Hindlimb muscle (tissue), 1 donor: ENCODE results near the gene SLX4IP. TPM values are rescaled to one million over a fixed set of nuclear protein-coding genes. Genes with fewer than 3 reads are reported as not detected.
A peak's percentile ranks its signal among the peaks of the same experiment; 100 is the strongest.
"Not testable (repeated sequence)": the region's sequence is repeated elsewhere in the genome, so short reads cannot be mapped to it uniquely, and the experiment has no call there.

Source experiments
- DNase-seq: peaks from one replicate; pipeline ENCODE4 v3.0.0-alpha.2; 2013
- polyA plus RNA-seq: library from polyadenylated mRNA; unstranded; fragments of 120-200 nt; gene quantifications from one replicate; pipeline ENCODE4 v1.2.1, GENCODE V29; 2013; ENCODE audit not compliant: insufficient read length

SLX4IP gene
- polyA plus RNA-seq, 1 donor: 4.9 TPM

DNA sequence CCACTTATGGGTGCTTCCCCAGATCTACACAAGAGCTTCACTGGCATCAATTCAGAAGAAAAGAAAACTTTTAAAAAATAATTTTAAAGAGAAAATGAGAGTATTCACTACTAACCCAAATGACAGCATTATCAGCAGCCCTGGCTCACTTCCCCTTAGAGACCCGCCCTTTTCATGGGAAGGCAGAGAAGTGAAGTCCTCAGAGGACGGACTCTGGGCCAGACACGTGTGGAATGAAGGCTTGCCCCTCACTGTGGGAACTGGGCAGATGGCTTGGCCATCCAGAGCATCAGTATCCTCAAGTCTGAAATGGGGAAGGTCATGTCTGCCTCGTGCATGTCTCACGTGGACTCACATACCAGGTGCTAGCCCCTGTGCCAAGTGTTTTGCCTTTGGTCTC, 175.1 kb downstream of the SLX4IP start:
- no peak for DNase-seq

GRCh38 chr20:10611357-10611756, 176.3 kb downstream of the SLX4IP start:
- DNase-seq: no peak

GRCh38 chr20:10613426-10613825, 178.3 kb downstream of the SLX4IP start:
- not testable (repeated sequence) for DNase-seq

GRCh38 chr20:10613911-10614310, 178.8 kb downstream of the SLX4IP start:
- DNase-seq: no peak

GRCh38 chr20:10616212-10616611, 181.1 kb downstream of the SLX4IP start:
- DNase-seq: no peak

DNA sequence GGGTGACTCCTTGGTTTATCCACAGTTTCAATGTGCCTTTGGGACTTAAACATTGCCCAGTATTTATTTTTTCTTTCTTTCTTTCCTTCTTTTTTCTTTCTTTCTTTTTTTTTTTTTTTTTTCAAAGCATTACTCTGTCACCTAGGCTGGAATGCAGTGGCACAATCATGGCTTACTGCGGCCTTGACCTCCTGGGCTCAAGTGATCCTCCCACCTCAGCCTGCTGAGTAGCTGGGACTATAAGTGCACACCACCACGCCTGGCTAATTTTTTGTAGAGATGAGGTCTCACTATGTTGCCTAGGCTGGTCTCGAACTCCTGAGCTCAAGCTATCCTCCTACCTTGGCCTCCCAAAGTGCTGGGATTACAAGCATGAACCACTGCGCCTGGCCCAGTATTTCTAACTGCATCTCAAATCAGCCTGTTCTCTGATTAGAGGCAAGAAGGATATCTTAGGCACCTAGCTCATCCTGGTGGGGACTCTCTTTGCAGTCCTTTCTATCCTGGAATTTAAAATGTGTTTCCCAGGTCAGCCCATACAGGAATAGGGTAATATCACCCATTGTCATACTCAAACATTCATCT, 182.5 kb downstream of the SLX4IP start:
- not testable (repeated sequence) for DNase-seq

- DNase-seq: no peak
Observed at GRCh38 chr20:10618611-10619245, 183.6 kb downstream of the SLX4IP start.

DNA sequence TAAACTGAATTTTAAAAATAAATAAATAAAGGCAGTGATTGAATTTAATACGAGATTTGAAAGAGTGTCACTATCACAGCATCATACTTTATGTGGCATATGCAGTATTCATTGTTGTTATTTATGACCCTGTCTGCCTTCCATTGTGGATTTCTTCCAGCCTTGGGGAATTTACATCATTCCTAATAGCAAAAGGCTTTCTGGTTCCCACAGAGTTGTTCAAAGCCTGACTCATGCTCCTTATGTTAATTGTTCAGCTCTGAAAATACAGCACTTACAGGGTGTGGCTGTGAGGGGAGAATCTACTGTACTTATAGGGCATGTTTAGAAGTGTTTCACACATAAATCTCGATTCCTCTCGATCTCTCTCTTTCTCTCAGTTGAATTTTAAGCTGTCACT, 184.3 kb downstream of the SLX4IP start:
- DNase-seq: peak; percentile 44

- DNase-seq: no peak
Observed at GRCh38 chr20:10621149-10621548, 186.0 kb downstream of the SLX4IP start.

- peak; percentile 65 for DNase-seq
Observed at GRCh38 chr20:10622657-10623418, 187.7 kb downstream of the SLX4IP start.

- DNase-seq: no peak
Observed at GRCh38 chr20:10625641-10626040, 190.5 kb downstream of the SLX4IP start.

DNA sequence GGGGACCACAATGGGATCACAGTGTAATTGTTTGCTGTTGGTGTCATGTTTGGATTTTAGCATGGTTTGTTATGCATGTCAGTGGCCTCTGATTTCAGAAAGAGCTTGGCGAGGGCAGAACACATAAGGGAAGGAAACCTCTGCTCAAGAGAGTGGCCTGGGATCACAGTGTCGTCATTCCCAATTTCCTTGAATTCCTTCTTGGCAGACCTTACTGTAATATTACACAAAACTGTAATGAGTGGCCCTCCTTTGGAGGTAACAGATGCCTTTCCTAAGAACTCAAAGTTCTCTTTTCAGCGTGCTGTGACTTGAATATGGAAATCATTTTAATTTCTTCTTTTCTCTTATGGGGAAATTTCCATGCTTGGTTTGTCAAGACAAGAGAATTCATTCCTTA, 191.8 kb downstream of the SLX4IP start:
- DNase-seq: no peak

DNA sequence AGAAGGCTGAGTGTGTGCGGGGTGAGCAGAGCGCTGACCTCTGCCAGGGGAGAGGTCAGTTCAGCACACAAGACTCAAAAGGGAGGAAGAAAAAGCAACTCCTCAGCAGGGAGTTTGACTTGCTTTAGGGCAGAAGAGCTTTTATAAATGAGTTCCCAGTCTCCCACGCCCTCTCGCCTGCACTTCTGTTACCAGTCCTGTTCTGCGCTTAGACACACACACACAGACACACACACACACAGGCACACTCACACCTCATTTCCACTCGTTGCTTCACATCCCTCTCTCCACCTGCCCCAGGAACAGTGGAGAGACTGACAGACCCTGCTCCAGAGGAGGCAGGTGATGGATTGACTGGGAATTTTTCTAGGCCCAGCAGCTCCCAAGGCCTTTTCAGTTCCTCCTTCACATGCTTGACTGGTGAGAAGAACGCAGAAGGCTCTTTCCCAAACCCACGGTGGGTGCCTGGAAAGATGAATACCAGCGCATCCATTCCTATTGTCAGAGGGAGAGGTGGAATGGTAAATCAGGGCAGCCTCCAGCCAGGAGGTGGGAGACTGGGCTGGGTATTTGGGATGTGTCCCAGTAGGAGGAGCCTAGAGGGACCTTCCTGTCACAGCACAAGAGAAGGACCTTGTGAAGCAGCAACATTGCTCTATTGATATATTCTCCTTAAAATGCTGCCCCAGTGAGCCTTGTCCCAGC, 195.0 kb downstream of the SLX4IP start:
- DNase-seq: no peak

DNA sequence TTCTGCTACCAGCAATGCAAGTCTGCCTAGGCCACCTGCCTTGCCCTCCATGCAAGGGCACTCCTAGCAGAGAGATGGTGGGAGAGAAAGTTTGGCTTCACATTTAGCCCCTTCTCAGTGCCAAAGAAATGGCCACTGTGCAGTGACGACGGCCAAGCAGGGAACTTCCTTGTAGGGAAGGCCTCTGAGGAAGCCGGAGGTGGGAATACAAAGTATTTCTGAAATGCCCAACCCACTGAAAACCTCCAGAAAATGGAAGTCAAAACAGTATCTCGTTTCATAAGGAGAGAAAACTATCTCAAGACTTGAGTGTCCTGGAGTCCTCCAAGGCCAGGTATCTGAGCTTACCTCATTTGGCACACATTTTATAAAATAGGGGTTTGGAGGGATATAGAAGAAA, 196.0 kb downstream of the SLX4IP start:
- no peak for DNase-seq

- no peak for DNase-seq
Observed at GRCh38 chr20:10632721-10633509, 197.8 kb downstream of the SLX4IP start.

- DNase-seq: no peak
Observed at GRCh38 chr20:10633718-10634117, 198.6 kb downstream of the SLX4IP start.

DNA sequence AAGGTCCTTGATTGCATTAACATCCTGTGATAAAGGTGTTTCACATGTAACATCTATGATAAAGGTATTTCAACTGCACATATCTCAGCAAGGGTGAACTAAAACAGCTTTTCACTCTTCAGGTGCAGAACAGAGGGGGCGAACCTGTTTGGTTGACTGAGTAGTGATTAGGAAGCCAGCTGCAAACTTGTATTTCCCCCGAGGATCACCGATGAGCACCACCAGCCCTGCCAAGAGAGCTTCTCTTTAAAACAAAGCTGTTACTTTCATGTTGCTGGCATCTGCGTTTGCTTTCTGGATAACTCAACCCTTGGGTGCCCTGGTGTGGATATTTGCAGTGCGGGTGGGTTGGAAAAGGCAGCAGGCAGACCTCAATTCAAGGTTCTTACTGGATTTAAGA, 199.1 kb downstream of the SLX4IP start:
- DNase-seq: no peak

GRCh38 chr20:10634683-10635411, 199.7 kb downstream of the SLX4IP start:
- DNase-seq: no peak

DNA sequence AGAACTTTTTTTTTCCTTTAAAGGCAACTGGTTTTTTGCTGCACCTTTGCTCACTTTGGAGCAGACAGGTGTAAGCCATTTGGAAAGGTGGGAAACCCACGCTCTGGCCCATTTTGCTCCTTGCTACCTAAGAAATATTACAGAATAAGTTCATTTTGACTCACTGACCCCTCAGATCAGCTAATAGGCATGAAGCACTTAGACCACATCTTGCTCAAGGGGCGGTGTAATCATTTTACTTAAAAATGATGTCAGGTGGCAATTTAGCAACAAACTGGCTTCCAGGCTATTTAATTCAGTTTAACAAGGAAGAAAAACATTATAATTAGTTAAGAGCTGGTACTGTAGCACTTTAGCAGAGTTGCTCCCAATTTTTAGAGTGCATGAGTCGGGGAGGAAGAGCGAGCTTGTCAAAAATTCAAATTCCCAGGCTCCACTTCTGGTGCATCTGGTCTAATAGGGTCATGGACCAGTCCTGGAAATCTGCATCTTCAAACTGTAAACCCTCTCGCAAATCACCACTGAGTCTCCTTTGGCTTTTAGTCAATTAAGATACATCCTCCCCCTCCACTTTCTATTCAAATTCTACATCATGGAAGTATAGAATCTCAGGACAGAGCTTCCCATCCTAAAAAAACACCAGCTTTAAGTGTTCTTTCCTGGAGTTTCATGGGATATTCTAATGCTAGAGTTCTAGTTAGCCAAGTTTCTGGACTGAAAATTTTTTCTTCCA, 200.5 kb downstream of the SLX4IP start:
- no peak for DNase-seq

DNA sequence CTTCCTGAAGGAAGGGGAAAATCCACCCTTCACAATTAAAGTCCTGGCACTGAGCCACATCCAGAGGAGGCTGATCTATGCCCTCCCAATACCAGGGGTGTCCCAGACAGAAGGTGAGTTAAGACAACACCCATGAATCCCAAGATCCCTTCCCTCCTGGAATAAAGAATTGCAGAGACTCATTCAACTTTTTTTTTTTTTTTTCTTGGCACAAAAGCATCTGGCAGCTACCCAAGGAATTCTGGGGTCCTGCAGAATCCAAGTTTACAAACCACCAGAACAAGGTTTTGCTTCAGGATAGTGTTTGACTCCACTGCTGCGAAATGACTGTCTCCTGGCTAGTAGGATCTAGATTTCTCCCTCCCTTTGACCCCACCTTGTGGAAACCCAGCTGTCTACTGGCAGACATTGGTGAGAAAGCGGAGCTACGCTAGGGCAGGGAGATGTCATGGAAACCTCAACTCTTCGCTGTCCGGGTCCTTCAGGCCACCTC, 201.3 kb downstream of the SLX4IP start:
- no peak for DNase-seq

DNA sequence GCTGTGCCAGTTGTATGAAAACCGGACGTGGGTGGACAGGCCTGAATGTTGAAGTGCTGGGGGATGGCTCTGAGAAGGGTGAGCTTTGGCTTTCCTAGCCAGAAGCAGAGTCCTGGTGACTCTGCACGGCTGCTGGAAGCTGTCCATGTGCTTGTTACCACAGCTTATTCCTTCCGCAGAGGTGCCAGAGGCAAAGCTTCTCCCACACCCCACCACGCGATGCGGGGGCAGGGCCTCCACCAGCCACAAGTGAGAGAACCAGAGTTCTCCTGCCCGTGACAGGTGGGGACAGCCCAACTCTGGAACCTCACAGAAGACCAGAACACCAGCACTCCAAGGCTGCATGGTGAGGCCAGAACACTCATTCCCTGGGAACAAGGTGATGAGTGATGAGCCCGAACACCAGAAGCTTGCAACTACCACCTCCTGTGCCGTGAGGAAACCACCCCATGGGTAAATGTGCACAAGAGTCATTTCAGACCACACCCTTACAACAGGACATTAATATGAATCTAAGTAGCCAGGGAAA, 202.0 kb downstream of the SLX4IP start:
- DNase-seq: no peak
